Spleen (tissue), 11 donors: ENCODE data around the gene MAS1. TPM values are rescaled to one million over a fixed set of nuclear protein-coding genes. Genes with fewer than 3 reads are reported as not detected.

Experiments
- DNase-seq: peaks from one replicate; pipeline ENCODE4 v3.0.0-alpha.2; 2020
- H3K27ac ChIP-seq, 8 donors: fragments of 200-600 bp; sonication (generic) in 7 of 8; 1 replicate in 4 of 8; 2 replicates in 4 of 8; pipeline versions ENCODE4 v1.5.0 to v1.8.0; 2016 to 2021; ENCODE audit warnings: inconsistent platforms in 4 of 8, mild to moderate bottlenecking in 4 of 8, moderate library complexity in 1 of 8
- H3K27me3 ChIP-seq, 7 donors: fragments of 200-600 bp; sonication (generic) in 6 of 7; replicated peaks in 1 of 7; 1 replicate in 4 of 7; 2 replicates in 3 of 7; pipeline versions ENCODE4 v1.5.0 to v1.8.0; 2016 to 2021; ENCODE audit warnings: inconsistent platforms in 3 of 7, mild to moderate bottlenecking in 1 of 7
- H3K36me3 ChIP-seq, 6 donors: fragments of 200-600 bp; sonication (generic) in 5 of 6; 1 replicate in 4 of 6; 2 replicates in 2 of 6; pipeline versions ENCODE4 v1.5.0 to v1.8.0; 2016 to 2021; ENCODE audit warnings: inconsistent platforms in 2 of 6
- H3K4me1 ChIP-seq, 6 donors: fragments of 200-600 bp; sonication (generic) in 5 of 6; 1 replicate in 3 of 6; 2 replicates in 3 of 6; pipeline versions ENCODE4 v1.5.0 to v1.8.0; 2016 to 2021; ENCODE audit warnings: inconsistent platforms in 3 of 6
- H3K4me3 ChIP-seq, 8 donors: fragments of 200-600 bp; sonication (generic) in 7 of 8; 1 replicate in 4 of 8; 2 replicates in 4 of 8; pipeline versions ENCODE4 v1.5.0 to v1.8.0; 2016 to 2021; ENCODE audit warnings: inconsistent platforms in 4 of 8, mild to moderate bottlenecking in 4 of 8, moderate library complexity in 2 of 8
- H3K9me3 ChIP-seq, 8 donors: fragments of 200-600 bp; sonication (generic) in 7 of 8; 1 replicate in 4 of 8; 2 replicates in 4 of 8; pipeline versions ENCODE4 v1.5.0 to v1.8.0; 2016 to 2021; ENCODE audit warnings: inconsistent platforms in 4 of 8
- POLR2A ChIP-seq, 3 donors: fragments of 450-650 bp; IDR thresholded peaks; one replicate each; pipeline ENCODE4 v1.5.1; 2017; ENCODE audit warnings: antibody characterized with exemption in 3 of 3, mild to moderate bottlenecking in 1 of 3
- POLR2AphosphoS5 ChIP-seq, 3 donors: sonication (generic); formaldehyde crosslinking; IDR thresholded peaks; one replicate each; pipeline ENCODE4 v1.5.1; 2017; ENCODE audit warnings: antibody characterized with exemption in 3 of 3
- WGBS, 5 donors: extraction: QIAGEN DNeasy Blood & Tissue Kit in 3 of 5; methylation state at CpG; one replicate each; pipeline versions ENCODE4 v1.1.5 to v1.1.7; 2013 to 2018; 5-methylcytosine and 5-hydroxymethylcytosine counted together
- intact Hi-C: fragments of 100-400 bp; cut with DNase I; formaldehyde crosslinking; loops from one replicate; pipeline ENCODE4 v1.15.0; 2023; ENCODE audit warnings: low total_unique reads
- polyA plus RNA-seq, 3 donors: library from polyadenylated mRNA; stranded (reverse); fragments of 200-250 nt; gene quantifications; one replicate each; pipeline ENCODE4 v1.2.1, GENCODE V29; 2013
- total RNA-seq, 7 donors: library from RNA; depleted of rRNA in 3 of 7; stranded (reverse); fragments of >200 nt in 3 of 7; fragmentation: NEBNext Ultra II Directional in 4 of 7; extraction: Animal tissue kit (Norgen Biotek cat#: 25700) in 4 of 7; gene quantifications; one replicate each; pipeline versions ENCODE4 v1.1.0 to v1.2.1, GENCODE V29; 2016 to 2021
- TF ChIP-seq, protein P1 (sequence below), 11 experiments: fragments of 200-600 bp in 7 of 11; fragments of 450-650 bp in 4 of 11; sonication (generic) in 4 of 11; IDR thresholded peaks in 8 of 11; conservative IDR thresholded peaks in 3 of 11; 1 replicate in 7 of 11; 2 replicates in 4 of 11; pipeline versions ENCODE4 v1.4.0 to v1.8.0; 2016 to 2021; ENCODE audit warnings: antibody characterized with exemption in 11 of 11, inconsistent platforms in 4 of 11, mild to moderate bottlenecking in 1 of 11
- donor health status: healthy with polysubstance abuse.
- donor health status: DM: no; HTN: no; CAD: no; lungs with moderate emphysema.
- donor health status: DM: no; HTN: no; CAD: no.
- donor health status: Bipolar disorder and iron deficiency.
- donor health status: healthy.
- donor health status: DM: no; HTN: no; CAD: no.
- donor health status: DM: yes; HTN: yes; CAD: no.

MAS1 gene
- total and polyA plus RNA-seq, 10 donors, result under 0.01 TPM; not detected in 9

DNA sequence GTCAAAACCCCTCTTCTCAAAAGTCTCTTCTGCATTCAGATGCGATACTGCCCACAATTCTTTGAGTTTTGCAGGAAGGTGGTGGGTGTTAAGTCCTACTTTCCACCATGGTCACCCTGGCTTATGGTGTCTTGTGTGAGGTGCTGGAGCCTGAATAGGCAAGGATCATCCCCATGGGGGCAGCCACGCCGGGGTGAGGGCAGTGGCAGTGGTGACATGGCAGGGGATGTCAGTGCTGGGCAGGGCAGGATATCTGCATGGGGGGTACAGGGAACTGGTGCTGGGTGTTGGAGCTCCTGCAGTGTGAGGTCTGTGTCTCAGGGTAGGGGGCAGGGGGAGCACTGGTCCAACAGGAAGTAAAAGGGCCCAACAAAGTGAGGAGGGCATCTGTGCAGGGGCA lies 2.3 kb downstream of the MAS1 start:
- intact Hi-C loops, result no loop called here
- H3K27ac ChIP-seq, result no peak overlapping the region
- H3K27me3 ChIP-seq, result peaks cover 0 to 51% (median 0%) of the 10 kb centered on the region in 7 donors
- no peak for DNase-seq
- no peaks in the 10 kb centered on the region for H3K9me3 ChIP-seq
- H3K4me1 ChIP-seq, result no peaks in the 10 kb centered on the region
- 82 to 96% (median 96%) methylated on average over 3 of the region's 3 CpGs for WGBS, 5 donors
- H3K4me3 ChIP-seq, result no peak overlapping the region
- TF ChIP-seq POLR2AphosphoS5 (IDR thresholded peaks at IDR 0.05), result no peak
- no peak for TF ChIP-seq POLR2A (IDR thresholded peaks at IDR 0.05)
- TF ChIP-seq, protein P1, sequence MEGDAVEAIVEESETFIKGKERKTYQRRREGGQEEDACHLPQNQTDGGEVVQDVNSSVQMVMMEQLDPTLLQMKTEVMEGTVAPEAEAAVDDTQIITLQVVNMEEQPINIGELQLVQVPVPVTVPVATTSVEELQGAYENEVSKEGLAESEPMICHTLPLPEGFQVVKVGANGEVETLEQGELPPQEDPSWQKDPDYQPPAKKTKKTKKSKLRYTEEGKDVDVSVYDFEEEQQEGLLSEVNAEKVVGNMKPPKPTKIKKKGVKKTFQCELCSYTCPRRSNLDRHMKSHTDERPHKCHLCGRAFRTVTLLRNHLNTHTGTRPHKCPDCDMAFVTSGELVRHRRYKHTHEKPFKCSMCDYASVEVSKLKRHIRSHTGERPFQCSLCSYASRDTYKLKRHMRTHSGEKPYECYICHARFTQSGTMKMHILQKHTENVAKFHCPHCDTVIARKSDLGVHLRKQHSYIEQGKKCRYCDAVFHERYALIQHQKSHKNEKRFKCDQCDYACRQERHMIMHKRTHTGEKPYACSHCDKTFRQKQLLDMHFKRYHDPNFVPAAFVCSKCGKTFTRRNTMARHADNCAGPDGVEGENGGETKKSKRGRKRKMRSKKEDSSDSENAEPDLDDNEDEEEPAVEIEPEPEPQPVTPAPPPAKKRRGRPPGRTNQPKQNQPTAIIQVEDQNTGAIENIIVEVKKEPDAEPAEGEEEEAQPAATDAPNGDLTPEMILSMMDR (IDR thresholded peaks at IDR 0.05 in 8 of 11, conservative IDR thresholded peaks at IDR 0.05 in 3 of 11), result no peak
- H3K36me3 ChIP-seq, result no peaks in the 10 kb centered on the region

DNA sequence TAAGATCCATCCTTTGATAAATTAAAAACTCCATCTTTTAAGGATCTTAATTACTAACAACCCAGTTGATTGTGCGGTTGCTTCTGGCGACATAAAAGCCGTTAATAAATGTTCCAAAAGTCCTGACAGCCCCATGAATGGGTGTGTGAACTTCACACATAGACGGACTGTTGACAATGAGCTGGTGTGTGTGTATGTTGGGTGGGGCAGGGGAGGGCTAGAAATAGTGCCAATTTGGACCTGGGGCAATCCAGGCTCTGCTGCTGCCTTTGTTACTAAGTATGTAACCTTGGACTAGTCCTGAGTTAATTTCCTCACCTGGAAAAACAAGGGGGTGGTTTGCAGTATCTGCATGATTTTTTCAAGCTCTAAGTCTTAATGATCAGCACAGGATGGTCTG lies 4.2 kb downstream of the MAS1 start:
- intact Hi-C loops, result no loop called here
- TF ChIP-seq POLR2AphosphoS5 (IDR thresholded peaks at IDR 0.05), result no peak
- TF ChIP-seq POLR2A (IDR thresholded peaks at IDR 0.05), result no peak
- TF ChIP-seq, protein P1 (IDR thresholded peaks at IDR 0.05 in 8 of 11, conservative IDR thresholded peaks at IDR 0.05 in 3 of 11), result no peak
- DNase-seq, result no peak
- Histone ChIP-seq H3K4me1 (no peaks in the 10 kb centered on the region), H3K36me3 (no peaks in the 10 kb centered on the region), H3K27ac (no peak overlapping the region), H3K27me3 (peaks cover 0 to 36% (median 0%) of the 10 kb centered on the region in 7 donors), H3K4me3 (no peak overlapping the region), H3K9me3 (no peaks in the 10 kb centered on the region)
- 83 to 90% (median 86%) methylated on average over 4 of the region's 4 CpGs for WGBS, 5 donors

DNA sequence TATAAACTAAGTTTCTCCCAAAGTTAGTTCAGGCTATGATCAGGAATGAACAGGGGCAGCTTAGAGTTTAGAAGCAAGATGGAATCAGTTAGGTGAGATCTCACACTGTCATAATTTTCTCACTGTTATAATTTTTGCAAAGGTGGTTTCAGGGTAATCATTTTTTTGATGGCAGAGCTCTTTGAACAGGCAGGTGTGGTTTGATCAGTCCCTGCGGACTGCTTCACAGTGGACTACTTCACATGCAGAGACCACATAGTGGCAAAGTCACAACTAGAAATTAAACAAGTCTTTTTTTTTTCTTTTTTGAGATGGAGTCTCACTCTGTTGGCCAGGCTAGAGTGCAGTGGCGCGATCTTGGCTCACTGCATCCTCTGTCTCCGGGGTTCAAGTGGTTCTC lies 6.8 kb downstream of the MAS1 start:
- Histone ChIP-seq H3K9me3 (no peaks in the 10 kb centered on the region), H3K36me3 (no peaks in the 10 kb centered on the region), H3K4me1 (no peaks in the 10 kb centered on the region), H3K27me3 (peaks cover 0 to 20% (median 0%) of the 10 kb centered on the region in 7 donors), H3K4me3 (no peak overlapping the region), H3K27ac (no peak overlapping the region)
- DNase-seq, result no peak
- intact Hi-C loops, result no loop called here
- TF ChIP-seq POLR2AphosphoS5 (IDR thresholded peaks at IDR 0.05) (no peak), POLR2A (IDR thresholded peaks at IDR 0.05) (no peak)
- TF ChIP-seq, protein P1 (IDR thresholded peaks at IDR 0.05 in 8 of 11, conservative IDR thresholded peaks at IDR 0.05 in 3 of 11), result no peak
- WGBS, 5 donors, result 91 to 96% (median 93%) methylated on average over 4 of the region's 4 CpGs

DNA sequence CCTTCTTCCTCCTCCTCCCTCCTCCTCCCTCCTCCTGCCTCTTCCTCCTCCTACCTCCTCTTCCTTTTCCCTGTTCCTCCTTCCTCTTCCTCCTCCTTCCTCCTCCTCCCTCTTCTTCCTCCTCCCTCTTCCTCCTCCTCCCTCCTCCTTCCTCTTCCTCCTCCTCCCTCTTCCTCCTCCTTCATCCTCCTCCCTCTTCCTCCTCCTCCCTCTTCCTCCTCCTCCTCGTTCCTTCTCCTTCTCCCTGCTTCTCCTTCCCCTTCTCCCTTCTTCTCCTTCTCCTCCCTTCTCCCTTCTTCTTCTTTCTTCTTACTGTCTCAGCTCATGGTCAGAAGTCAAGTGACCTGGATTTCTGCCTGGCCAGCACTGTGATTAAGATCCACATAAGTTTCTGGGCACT lies 7.7 kb downstream of the MAS1 start:
- H3K4me1 ChIP-seq, result no peaks in the 10 kb centered on the region
- H3K9me3 ChIP-seq, result no peaks in the 10 kb centered on the region
- H3K36me3 ChIP-seq, result no peaks in the 10 kb centered on the region
- intact Hi-C loops, result no loop called here
- no peak overlapping the region for H3K27ac ChIP-seq
- H3K4me3 ChIP-seq, result no peak overlapping the region
- peaks cover 0 to 11% (median 0%) of the 10 kb centered on the region in 7 donors for H3K27me3 ChIP-seq
- no peak for TF ChIP-seq POLR2A (IDR thresholded peaks at IDR 0.05)
- DNase-seq, result no peak
- WGBS, 5 donors, result 21 to 54% (median 30%) methylated on average over 1 of the region's 1 CpG
